ENCODE results near the gene RNFT2.

The RNFT2 gene

GRCh38 chr12:116698554-116699075, 39.5 kb upstream of the RNFT2 start:
- DNase-seq (ENCODE audit: low read depth), result no peak
- TF ChIP-seq, protein P1, sequence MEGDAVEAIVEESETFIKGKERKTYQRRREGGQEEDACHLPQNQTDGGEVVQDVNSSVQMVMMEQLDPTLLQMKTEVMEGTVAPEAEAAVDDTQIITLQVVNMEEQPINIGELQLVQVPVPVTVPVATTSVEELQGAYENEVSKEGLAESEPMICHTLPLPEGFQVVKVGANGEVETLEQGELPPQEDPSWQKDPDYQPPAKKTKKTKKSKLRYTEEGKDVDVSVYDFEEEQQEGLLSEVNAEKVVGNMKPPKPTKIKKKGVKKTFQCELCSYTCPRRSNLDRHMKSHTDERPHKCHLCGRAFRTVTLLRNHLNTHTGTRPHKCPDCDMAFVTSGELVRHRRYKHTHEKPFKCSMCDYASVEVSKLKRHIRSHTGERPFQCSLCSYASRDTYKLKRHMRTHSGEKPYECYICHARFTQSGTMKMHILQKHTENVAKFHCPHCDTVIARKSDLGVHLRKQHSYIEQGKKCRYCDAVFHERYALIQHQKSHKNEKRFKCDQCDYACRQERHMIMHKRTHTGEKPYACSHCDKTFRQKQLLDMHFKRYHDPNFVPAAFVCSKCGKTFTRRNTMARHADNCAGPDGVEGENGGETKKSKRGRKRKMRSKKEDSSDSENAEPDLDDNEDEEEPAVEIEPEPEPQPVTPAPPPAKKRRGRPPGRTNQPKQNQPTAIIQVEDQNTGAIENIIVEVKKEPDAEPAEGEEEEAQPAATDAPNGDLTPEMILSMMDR (conservative IDR thresholded peaks at IDR 0.05; ENCODE audit: low read length), result no peak
- no peak overlapping the region for H3K4me3 ChIP-seq (ENCODE audit: low read length)

GRCh38 chr12:116700066-116700465, 38.0 kb upstream of the RNFT2 start:
- TF ChIP-seq, protein P1 (conservative IDR thresholded peaks at IDR 0.05; ENCODE audit: low read length), result no peak
- DNase-seq (ENCODE audit: low read depth), result no peak
- H3K4me3 ChIP-seq (ENCODE audit: low read length), result no peak overlapping the region

- TF ChIP-seq, protein P1 (conservative IDR thresholded peaks at IDR 0.05; ENCODE audit: low read length), result no peak
- DNase-seq (ENCODE audit: low read depth), result no peak
- no peak overlapping the region for H3K4me3 ChIP-seq (ENCODE audit: low read length)
Observed at GRCh38 chr12:116701432-116701831, 36.7 kb upstream of the RNFT2 start.

- peak; percentile 59 for DNase-seq (ENCODE audit: low read depth)
- no peak overlapping the region for H3K4me3 ChIP-seq (ENCODE audit: low read length)
- TF ChIP-seq, protein P1 (conservative IDR thresholded peaks at IDR 0.05; ENCODE audit: low read length), result peak; percentile 96
Observed at GRCh38 chr12:116703214-116703795, 34.8 kb upstream of the RNFT2 start.

- no peak overlapping the region for H3K4me3 ChIP-seq (ENCODE audit: low read length)
- DNase-seq (ENCODE audit: low read depth), result no peak
- TF ChIP-seq, protein P1 (conservative IDR thresholded peaks at IDR 0.05; ENCODE audit: low read length), result no peak
Observed at GRCh38 chr12:116707751-116708150, 30.4 kb upstream of the RNFT2 start.

DNA sequence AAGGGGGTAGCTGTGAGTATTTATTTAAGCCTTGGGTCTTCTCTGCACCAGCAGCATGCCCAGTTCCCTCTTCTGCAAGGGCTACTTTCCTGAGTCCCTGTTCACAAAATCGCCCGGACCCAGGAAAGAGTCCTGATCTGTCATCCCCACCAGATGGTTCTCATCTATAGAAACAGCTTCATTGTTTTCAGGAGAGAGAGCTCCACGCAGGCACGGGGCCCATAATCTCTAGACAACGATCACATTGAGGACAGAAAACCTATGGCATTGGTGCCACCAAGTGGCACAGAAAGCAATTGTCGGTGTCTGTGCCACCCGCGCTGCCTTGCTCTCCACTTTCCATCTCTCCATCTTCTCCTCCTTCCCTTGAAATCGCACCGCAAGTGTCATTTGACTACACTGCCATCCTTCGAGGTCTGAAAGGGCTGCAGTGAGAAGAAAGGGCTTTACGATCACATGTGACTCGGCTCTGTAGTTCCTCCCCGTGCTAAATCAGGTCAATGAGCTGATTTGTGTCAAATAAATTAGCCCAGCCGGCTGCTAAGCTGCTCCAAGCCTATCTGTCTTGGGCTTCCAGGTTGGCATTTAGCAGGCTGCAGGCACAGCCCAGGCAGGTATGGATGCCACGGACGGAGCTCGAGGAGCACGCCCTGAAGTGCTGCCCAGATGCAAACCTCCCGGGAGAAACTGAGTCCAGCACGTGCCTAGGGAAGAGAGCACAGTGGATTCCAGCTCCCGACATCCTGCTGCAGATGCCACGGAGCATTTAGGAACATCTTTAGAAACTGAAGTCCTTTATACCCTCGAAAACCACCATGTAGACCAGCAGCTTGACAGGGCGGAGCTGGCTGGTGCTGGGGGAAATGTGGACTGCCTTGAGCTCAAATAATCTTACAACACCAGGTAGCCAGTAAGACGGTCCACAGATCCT, 29.0 kb upstream of the RNFT2 start:
- peak overlapping the region; percentile 17 for H3K4me3 ChIP-seq (ENCODE audit: low read length)
- TF ChIP-seq, protein P1 (conservative IDR thresholded peaks at IDR 0.05; ENCODE audit: low read length), result peak; percentile 68
- DNase-seq (ENCODE audit: low read depth), result peak; percentile 65
